NT2/D1 (cell line): Measurements from ENCODE around the gene SCYGR7.

Source experiments
- YY1 ChIP-seq: IDR thresholded peaks from 2 replicates; pipeline ENCODE4 v1.6.1; 2011; ENCODE audit not compliant: insufficient read length, insufficient read depth
- ZNF274 ChIP-seq: IDR thresholded peaks from 2 replicates; pipeline ENCODE4 v1.6.1; 2011; ENCODE audit warnings: mild to moderate bottlenecking, low read depth, low read length

DNA sequence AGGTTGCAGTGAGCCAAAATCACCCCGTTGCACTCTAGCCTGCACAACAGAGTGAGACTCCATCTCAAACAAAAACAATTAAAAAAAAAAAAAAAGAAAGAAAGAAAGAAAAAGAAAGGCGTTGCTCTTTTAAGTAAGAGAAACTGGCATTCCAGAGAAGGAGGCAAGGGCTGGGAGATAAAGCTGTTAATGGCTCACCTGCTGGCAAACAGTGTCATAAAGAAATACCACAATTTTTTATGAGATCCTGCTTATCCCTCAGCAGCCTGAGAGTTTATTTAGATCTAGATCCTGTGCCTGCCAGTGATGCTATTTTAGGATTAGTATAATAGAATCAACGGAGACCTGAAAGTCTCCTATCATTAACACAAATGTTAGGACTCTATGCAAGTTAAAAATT, 26.6 kb upstream of the SCYGR7 start:
- no peak for TF ChIP-seq YY1
- TF ChIP-seq ZNF274, result no peak
